ENCODE results near the gene OR2V1. TPM values are rescaled to one million over a fixed set of nuclear protein-coding genes. Genes with fewer than 3 reads are reported as not detected.

Gene OR2V1
- total RNA-seq, 1 experiment from 2014 or later: not detected

DNA sequence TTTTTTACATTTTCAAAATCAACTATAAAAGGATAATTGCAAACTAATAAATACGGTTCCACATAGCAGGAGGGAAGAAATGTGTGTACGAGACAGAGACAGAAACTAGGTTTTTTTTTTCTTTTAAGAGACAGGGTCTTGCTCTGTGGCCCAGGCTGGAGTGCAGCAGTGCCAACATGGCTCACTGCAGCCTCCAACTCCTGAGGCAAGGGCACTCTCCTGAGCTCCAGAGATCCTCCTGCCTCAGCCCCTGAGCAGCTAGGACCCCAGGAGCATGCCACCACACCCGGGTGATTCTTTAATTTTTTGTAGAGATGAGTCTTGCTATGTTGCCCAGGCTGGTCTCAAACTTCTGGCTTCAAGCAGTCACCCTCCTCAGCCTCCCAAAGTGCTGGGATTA lies 2.1 kb upstream of the OR2V1 start:
- intact Hi-C loops (cut with micrococcal nuclease): no loop called here
- no peaks in the 10 kb centered on the region for H3K9me3 ChIP-seq (ENCODE audit: control insufficient read depth in 1 of 2, insufficient read depth in 1 of 2, low read depth in 1 of 2, low read length in 2 of 2)
- H3K27me3 ChIP-seq (ENCODE audit: insufficient read depth, low read length): no peaks in the 10 kb centered on the region
- no peak overlapping the region for H3K27ac ChIP-seq (ENCODE audit: low read depth, low read length)
- RAD21 ChIA-PET (ENCODE audit: low non-redundant PET in 1 of 2, low total read pairs in 2 of 2, uncharacterized antibody in 2 of 2, unreplicated experiment in 2 of 2): no interaction called here
- H4K20me1 ChIP-seq (ENCODE audit: insufficient read depth): no peaks in the 10 kb centered on the region
- H3K4me3 ChIP-seq (replicated peaks in 1 of 2; ENCODE audit: low read depth in 1 of 2, low read length in 2 of 2): no peak overlapping the region
- peaks cover 8 to 13% of the 10 kb centered on the region in 2 experiments for H3K4me1 ChIP-seq (ENCODE audit: control insufficient read depth in 1 of 2, insufficient read depth in 2 of 2, low read length in 2 of 2)
- no TSS peak for BruUV-seq (replicated peaks)
- no peaks in the 10 kb centered on the region for H3K36me3 ChIP-seq (ENCODE audit: control insufficient read depth in 1 of 2, insufficient read depth in 2 of 2, low read length in 2 of 2)
- TF ChIP-seq, protein P1, sequence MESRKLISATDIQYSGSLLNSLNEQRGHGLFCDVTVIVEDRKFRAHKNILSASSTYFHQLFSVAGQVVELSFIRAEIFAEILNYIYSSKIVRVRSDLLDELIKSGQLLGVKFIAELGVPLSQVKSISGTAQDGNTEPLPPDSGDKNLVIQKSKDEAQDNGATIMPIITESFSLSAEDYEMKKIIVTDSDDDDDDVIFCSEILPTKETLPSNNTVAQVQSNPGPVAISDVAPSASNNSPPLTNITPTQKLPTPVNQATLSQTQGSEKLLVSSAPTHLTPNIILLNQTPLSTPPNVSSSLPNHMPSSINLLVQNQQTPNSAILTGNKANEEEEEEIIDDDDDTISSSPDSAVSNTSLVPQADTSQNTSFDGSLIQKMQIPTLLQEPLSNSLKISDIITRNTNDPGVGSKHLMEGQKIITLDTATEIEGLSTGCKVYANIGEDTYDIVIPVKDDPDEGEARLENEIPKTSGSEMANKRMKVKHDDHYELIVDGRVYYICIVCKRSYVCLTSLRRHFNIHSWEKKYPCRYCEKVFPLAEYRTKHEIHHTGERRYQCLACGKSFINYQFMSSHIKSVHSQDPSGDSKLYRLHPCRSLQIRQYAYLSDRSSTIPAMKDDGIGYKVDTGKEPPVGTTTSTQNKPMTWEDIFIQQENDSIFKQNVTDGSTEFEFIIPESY (IDR thresholded peaks at IDR 0.05; ENCODE audit: extremely low read depth, insufficient replicate concordance, low read length): no peak
- no peak for TF ChIP-seq TCF7L2 (IDR thresholded peaks at IDR 0.05; ENCODE audit: borderline replicate concordance, extremely low read depth, insufficient read depth, insufficient read length)
- no peak for TF ChIP-seq ZNF274 (IDR thresholded peaks at IDR 0.05; ENCODE audit: low read depth, low read length)
- TF ChIP-seq SRF (IDR thresholded peaks at IDR 0.05; ENCODE audit: low read depth): no peak
- no peak for TF ChIP-seq RAD21 (IDR thresholded peaks at IDR 0.05; ENCODE audit: low read depth)
- no peak for TF ChIP-seq YY1 (IDR thresholded peaks at IDR 0.05; ENCODE audit: extremely low read depth, insufficient replicate concordance, low read depth, low read length)
- TF ChIP-seq FOSL1 (IDR thresholded peaks at IDR 0.05; ENCODE audit: low read depth): no peak
- TF ChIP-seq, protein P2, sequence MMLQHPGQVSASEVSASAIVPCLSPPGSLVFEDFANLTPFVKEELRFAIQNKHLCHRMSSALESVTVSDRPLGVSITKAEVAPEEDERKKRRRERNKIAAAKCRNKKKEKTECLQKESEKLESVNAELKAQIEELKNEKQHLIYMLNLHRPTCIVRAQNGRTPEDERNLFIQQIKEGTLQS (IDR thresholded peaks at IDR 0.05): no peak
- TF ChIP-seq POLR2AphosphoS5 (IDR thresholded peaks at IDR 0.05; ENCODE audit: low read depth, low read length): no peak
- no peak for TF ChIP-seq SP1 (IDR thresholded peaks at IDR 0.05; ENCODE audit: low read depth)
- TF ChIP-seq EGR1 (IDR thresholded peaks at IDR 0.05; ENCODE audit: low read depth): no peak
- TF ChIP-seq SIN3A (IDR thresholded peaks at IDR 0.05; ENCODE audit: low read depth): no peak
- no peak for TF ChIP-seq ELF1 (IDR thresholded peaks at IDR 0.05; ENCODE audit: borderline replicate concordance, low read depth)
- TF ChIP-seq, protein P3, sequence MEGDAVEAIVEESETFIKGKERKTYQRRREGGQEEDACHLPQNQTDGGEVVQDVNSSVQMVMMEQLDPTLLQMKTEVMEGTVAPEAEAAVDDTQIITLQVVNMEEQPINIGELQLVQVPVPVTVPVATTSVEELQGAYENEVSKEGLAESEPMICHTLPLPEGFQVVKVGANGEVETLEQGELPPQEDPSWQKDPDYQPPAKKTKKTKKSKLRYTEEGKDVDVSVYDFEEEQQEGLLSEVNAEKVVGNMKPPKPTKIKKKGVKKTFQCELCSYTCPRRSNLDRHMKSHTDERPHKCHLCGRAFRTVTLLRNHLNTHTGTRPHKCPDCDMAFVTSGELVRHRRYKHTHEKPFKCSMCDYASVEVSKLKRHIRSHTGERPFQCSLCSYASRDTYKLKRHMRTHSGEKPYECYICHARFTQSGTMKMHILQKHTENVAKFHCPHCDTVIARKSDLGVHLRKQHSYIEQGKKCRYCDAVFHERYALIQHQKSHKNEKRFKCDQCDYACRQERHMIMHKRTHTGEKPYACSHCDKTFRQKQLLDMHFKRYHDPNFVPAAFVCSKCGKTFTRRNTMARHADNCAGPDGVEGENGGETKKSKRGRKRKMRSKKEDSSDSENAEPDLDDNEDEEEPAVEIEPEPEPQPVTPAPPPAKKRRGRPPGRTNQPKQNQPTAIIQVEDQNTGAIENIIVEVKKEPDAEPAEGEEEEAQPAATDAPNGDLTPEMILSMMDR (IDR thresholded peaks at IDR 0.05 in 2 of 3, conservative IDR thresholded peaks at IDR 0.05 in 1 of 3; ENCODE audit: borderline replicate concordance in 1 of 3, insufficient read depth in 1 of 3, low read depth in 2 of 3, low read length in 2 of 3): no peak
- TF ChIP-seq, protein P4, sequence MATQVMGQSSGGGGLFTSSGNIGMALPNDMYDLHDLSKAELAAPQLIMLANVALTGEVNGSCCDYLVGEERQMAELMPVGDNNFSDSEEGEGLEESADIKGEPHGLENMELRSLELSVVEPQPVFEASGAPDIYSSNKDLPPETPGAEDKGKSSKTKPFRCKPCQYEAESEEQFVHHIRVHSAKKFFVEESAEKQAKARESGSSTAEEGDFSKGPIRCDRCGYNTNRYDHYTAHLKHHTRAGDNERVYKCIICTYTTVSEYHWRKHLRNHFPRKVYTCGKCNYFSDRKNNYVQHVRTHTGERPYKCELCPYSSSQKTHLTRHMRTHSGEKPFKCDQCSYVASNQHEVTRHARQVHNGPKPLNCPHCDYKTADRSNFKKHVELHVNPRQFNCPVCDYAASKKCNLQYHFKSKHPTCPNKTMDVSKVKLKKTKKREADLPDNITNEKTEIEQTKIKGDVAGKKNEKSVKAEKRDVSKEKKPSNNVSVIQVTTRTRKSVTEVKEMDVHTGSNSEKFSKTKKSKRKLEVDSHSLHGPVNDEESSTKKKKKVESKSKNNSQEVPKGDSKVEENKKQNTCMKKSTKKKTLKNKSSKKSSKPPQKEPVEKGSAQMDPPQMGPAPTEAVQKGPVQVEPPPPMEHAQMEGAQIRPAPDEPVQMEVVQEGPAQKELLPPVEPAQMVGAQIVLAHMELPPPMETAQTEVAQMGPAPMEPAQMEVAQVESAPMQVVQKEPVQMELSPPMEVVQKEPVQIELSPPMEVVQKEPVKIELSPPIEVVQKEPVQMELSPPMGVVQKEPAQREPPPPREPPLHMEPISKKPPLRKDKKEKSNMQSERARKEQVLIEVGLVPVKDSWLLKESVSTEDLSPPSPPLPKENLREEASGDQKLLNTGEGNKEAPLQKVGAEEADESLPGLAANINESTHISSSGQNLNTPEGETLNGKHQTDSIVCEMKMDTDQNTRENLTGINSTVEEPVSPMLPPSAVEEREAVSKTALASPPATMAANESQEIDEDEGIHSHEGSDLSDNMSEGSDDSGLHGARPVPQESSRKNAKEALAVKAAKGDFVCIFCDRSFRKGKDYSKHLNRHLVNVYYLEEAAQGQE (IDR thresholded peaks at IDR 0.05; ENCODE audit: low read depth): no peak
- H3K4me2 ChIP-seq (ENCODE audit: low read length): peak overlapping the region; percentile 31; the same call in 1 of the 2 replicates
- ATAC-seq (no peak), DNase-seq (ENCODE audit: low read depth, low spot score) (no peak)
- peak overlapping the region; percentile 89 for H2AFZ ChIP-seq (ENCODE audit: low read depth, low read length, poor library complexity, severe bottlenecking)
- no peaks in the 10 kb centered on the region for H3K79me2 ChIP-seq (ENCODE audit: insufficient read depth, low read length)
- no peaks in the 10 kb centered on the region for H3K9me2 ChIP-seq (ENCODE audit: insufficient read depth)
- no peak overlapping the region for H3K9ac ChIP-seq (ENCODE audit: low read length)
- POLR2A ChIA-PET: no interaction called here
- CTCF ChIA-PET: no interaction called here
